KOPT-K1 (cell line): ENCODE measurements around the gene TM2D1.

ENCODE experiments used
- H3K27ac ChIP-seq: fragments of 200-600 bp; sonication (generic); 2 replicates; pipeline ENCODE4 v1.5.1; 2016; ENCODE audit warnings: antibody characterized with exemption, mild to moderate bottlenecking, low read depth, low read length; ENCODE audit not compliant: poor library complexity, severe bottlenecking
- H3K36me3 ChIP-seq: fragments of 200-600 bp; sonication (generic); 2 replicates; pipeline ENCODE4 v1.5.1; 2017; ENCODE audit warnings: antibody characterized with exemption, mild to moderate bottlenecking, low read length, moderate library complexity; ENCODE audit not compliant: insufficient read depth
- H3K9me3 ChIP-seq: fragments of 200-600 bp; sonication (generic); 2 replicates; pipeline ENCODE4 v1.5.1; 2017; ENCODE audit warnings: antibody characterized with exemption, low read length, mild to moderate bottlenecking; ENCODE audit not compliant: insufficient read depth, poor library complexity, severe bottlenecking

The TM2D1 gene

GRCh38 chr1:61640531-61641530, 84.1 kb downstream of the TM2D1 start:
- no peaks in the 10 kb centered on the region for H3K9me3 ChIP-seq
- H3K27ac ChIP-seq, result no peak overlapping the region
- no peaks in the 10 kb centered on the region for H3K36me3 ChIP-seq

- H3K9me3 ChIP-seq, result no peaks in the 10 kb centered on the region
- H3K36me3 ChIP-seq, result no peaks in the 10 kb centered on the region
- H3K27ac ChIP-seq, result no peak overlapping the region
These were observed 85.2 kb downstream of the TM2D1 start for GRCh38 chr1:61639608-61640336.

- Histone ChIP-seq H3K9me3 (no peaks in the 10 kb centered on the region), H3K36me3 (no peaks in the 10 kb centered on the region), H3K27ac (no peak overlapping the region)
These were observed 85.9 kb downstream of the TM2D1 start for GRCh38 chr1:61638911-61639605.

DNA sequence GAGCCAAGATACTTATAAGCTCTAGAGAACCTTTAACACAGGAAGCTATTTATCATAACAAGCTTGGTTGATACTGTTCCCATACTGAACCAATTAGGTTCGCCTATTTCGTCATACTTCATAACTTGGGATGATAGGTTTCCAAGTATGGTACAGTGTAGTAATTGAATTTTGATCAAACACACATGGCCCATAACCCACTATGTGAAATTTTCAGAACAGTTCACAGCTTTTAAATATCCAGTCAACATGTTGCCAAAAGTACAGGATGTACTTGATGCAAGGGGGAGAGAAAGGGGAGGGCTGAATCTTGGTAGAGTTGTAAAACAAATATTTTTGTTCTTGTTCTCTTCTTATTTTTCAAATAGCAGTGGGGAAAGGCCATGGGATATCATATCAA, 86.6 kb downstream of the TM2D1 start:
- Histone ChIP-seq H3K36me3 (no peaks in the 10 kb centered on the region), H3K9me3 (no peaks in the 10 kb centered on the region), H3K27ac (no peak overlapping the region)

DNA sequence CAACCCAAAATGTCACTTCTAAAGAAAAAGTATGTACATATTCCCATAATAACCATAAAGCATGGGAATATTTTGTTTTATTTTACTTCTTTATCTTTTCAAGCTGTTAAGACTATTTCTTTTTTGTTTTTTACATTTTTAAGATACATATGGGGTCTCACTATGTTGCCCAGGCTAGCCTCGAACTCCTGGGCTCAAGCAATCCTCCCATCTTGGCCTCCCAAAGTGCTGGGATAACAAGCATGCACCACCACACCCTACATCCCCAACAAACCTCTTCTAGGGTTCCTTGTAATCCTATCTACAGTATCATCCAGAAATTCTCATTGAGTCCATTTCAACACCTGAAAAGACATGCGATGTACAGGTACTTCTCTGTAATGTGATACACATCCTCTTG, 87.5 kb downstream of the TM2D1 start:
- Histone ChIP-seq H3K36me3 (no peaks in the 10 kb centered on the region), H3K9me3 (no peaks in the 10 kb centered on the region), H3K27ac (no peak overlapping the region)

DNA sequence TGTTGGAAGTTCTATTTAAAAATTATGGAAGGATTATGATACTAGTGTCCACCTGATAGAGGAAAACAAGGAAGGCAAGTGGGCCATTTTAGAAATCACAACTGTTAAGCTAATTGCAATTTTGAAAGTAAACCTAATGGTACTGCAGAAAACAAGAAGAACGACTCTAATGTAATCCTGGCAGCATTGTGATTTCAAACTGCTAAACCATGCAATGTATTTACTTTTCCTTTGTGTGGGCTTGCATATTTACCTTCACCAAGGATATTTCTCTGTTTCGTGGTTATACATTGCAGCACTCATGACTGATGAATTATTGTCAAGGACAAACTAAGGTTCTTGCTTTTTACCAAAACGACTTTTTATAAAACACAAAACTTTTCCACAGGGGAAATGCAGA, 88.1 kb downstream of the TM2D1 start:
- Histone ChIP-seq H3K36me3 (no peaks in the 10 kb centered on the region), H3K27ac (no peak overlapping the region), H3K9me3 (no peaks in the 10 kb centered on the region)

- no peak overlapping the region for H3K27ac ChIP-seq
- no peaks in the 10 kb centered on the region for H3K36me3 ChIP-seq
- H3K9me3 ChIP-seq, result no peaks in the 10 kb centered on the region
These were observed 88.6 kb downstream of the TM2D1 start for GRCh38 chr1:61636376-61636775.

GRCh38 chr1:61635557-61635956, 89.4 kb downstream of the TM2D1 start:
- H3K9me3 ChIP-seq, result no peaks in the 10 kb centered on the region
- H3K27ac ChIP-seq, result no peak overlapping the region

GRCh38 chr1:61631436-61631835, 93.5 kb downstream of the TM2D1 start:
- H3K27ac ChIP-seq, result no peak overlapping the region
- no peaks in the 10 kb centered on the region for H3K36me3 ChIP-seq
- H3K9me3 ChIP-seq, result no peaks in the 10 kb centered on the region

More at GRCh38 chr1:61635557-61635956, 89.4 kb downstream of the TM2D1 start:
- H3K36me3 ChIP-seq, result no peaks in the 10 kb centered on the region
